NCI-H2227 (cell line): ENCODE results near the gene SLC36A2.
"Not testable (repeated sequence)": the region's sequence is repeated elsewhere in the genome, so short reads cannot be mapped to it uniquely, and the experiment has no call there.

ENCODE experiments used
- DNase-seq: peaks from one replicate; lab custom pipeline; 2025; ENCODE audit not compliant: unreplicated experiment; lab: John Stamatoyannopoulos, UW

SLC36A2 gene

GRCh38 chr5:151347369-151347768, at the start of gene SLC36A2:
Gene SLC36A2, minus strand, starts transcription at chr5:151347559. Its CDS starts 99 bp downstream, at chr5:151347460.
- peak; percentile 10 for DNase-seq

- DNase-seq = no peak
Observed at GRCh38 chr5:151388960-151389359, 41.6 kb upstream of the SLC36A2 start.

- no peak for DNase-seq
Observed at GRCh38 chr5:151384106-151384505, 36.7 kb upstream of the SLC36A2 start.

GRCh38 chr5:151383011-151383410, 35.7 kb upstream of the SLC36A2 start:
- DNase-seq = no peak

- DNase-seq = no peak
Observed at GRCh38 chr5:151382576-151382975, 35.2 kb upstream of the SLC36A2 start.

GRCh38 chr5:151381899-151382298, 34.5 kb upstream of the SLC36A2 start:
- DNase-seq = no peak

- no peak for DNase-seq
Observed at GRCh38 chr5:151378616-151379015, 31.3 kb upstream of the SLC36A2 start.

- DNase-seq = no peak
Observed at GRCh38 chr5:151374539-151374938, 27.2 kb upstream of the SLC36A2 start.

GRCh38 chr5:151367038-151367437, 19.7 kb upstream of the SLC36A2 start:
- DNase-seq = not testable (repeated sequence)

- peak; percentile 63 for DNase-seq
Observed at GRCh38 chr5:151363673-151364072, 16.3 kb upstream of the SLC36A2 start.

GRCh38 chr5:151362970-151363369, 15.6 kb upstream of the SLC36A2 start:
- DNase-seq = no peak

- DNase-seq = no peak
Observed at GRCh38 chr5:151359391-151359790, 12.0 kb upstream of the SLC36A2 start.

GRCh38 chr5:151357792-151358191, 10.4 kb upstream of the SLC36A2 start:
- DNase-seq = no peak

GRCh38 chr5:151357097-151357496, 9.7 kb upstream of the SLC36A2 start:
- DNase-seq = no peak

- no peak for DNase-seq
Observed at GRCh38 chr5:151351671-151352070, 4.3 kb upstream of the SLC36A2 start.

- DNase-seq = peak; percentile 3
Observed at GRCh38 chr5:151348789-151349188, 1.4 kb upstream of the SLC36A2 start.

- DNase-seq = no peak
Observed at GRCh38 chr5:151345808-151346478, 1.4 kb downstream of the SLC36A2 start.

GRCh38 chr5:151345187-151345807, 2.1 kb downstream of the SLC36A2 start:
- DNase-seq = no peak

- DNase-seq = no peak
Observed at GRCh38 chr5:151344088-151344487, 3.3 kb downstream of the SLC36A2 start.

GRCh38 chr5:151340004-151340403, 7.4 kb downstream of the SLC36A2 start:
- no peak for DNase-seq

- no peak for DNase-seq
Observed at GRCh38 chr5:151338734-151339133, 8.6 kb downstream of the SLC36A2 start.

GRCh38 chr5:151332857-151333256, 14.5 kb downstream of the SLC36A2 start:
- DNase-seq = no peak

- DNase-seq = no peak
Observed at GRCh38 chr5:151328734-151329133, 18.6 kb downstream of the SLC36A2 start.
